ENCODE results near the gene AMDHD2. TPM values are rescaled to one million over a fixed set of nuclear protein-coding genes. Genes with fewer than 3 reads are reported as not detected.

Gene AMDHD2
- total and polyA plus RNA-seq, 2 of the 13 experiments (the other 11 are each of a cell fraction or from before 2014, with no cell fraction given), result 33.5 to 39.1 TPM

DNA sequence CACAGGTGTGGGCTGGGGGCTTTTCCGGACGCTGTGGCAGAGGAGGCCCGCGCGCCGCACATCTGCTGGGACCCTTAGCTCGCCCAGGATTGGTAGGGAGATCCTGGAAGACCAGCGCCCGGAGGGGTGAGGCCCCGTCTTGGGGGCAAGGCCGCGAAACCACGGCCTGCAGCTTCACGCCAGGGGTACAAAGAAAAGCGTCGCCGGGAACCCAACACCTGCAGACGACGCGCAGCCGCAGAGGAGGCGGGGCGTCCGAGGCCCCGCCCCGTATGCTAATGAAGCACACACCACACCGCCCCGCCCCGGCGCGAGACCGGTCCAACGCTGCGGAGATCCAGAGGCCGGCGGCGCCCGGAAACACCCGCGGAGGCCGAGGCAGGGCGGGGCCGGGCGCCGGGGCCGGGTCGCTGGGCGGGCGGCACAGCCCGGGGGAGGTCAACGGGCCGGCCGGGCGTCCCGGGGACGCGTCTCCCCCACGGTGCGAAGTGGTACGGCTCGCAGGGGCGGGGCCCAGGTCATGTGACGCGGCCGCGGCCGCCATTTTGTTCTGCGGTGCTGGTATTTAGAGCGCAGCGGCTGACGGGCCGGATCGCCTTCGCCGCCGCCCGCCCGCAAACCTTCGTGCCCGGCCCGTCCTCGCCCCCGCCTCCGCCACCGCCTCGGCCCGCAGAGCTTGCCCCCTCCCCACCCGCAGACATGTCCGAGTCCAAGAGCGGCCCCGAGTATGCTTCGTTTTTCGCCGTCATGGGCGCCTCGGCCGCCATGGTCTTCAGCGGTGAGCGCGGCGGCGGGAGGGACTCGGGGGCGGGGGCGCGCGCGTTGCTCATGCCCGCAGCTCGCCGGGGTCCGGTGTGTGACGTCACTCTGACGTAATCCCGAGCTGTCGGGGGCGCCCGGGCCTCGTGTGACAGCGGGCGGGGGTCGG, 6.5 kb upstream of the AMDHD2 start, which contains the start of gene ATP6V0C (continued):
- TF ChIP-seq PRDM4 (CRISPR knock-in tag; IDR thresholded peaks at IDR 0.05; ENCODE audit: borderline replicate concordance) (no peak), ZBTB43 (CRISPR knock-in tag; conservative IDR thresholded peaks at IDR 0.05) (peak; percentile 40; the same call in 1 of the 2 replicates), CBX2 (IDR thresholded peaks at IDR 0.05; ENCODE audit: low read depth, low read length) (no peak), CBX2 (CRISPR knock-in tag; IDR thresholded peaks at IDR 0.05; ENCODE audit: low read depth) (no peak), ZNF550 (CRISPR knock-in tag; IDR thresholded peaks at IDR 0.05; ENCODE audit: borderline replicate concordance) (no peak), SMARCC2 (IDR thresholded peaks at IDR 0.05) (no peak), HOXA5 (CRISPR knock-in tag; IDR thresholded peaks at IDR 0.05) (peak; percentile 84), ZSCAN9 (CRISPR knock-in tag; IDR thresholded peaks at IDR 0.05; ENCODE audit: borderline replicate concordance) (no peak), TBX3 (IDR thresholded peaks at IDR 0.05; ENCODE audit: borderline replicate concordance) (no peak), MYC (CRISPR knock-in tag; IDR thresholded peaks at IDR 0.05; ENCODE audit: borderline replicate concordance) (no peak; the same call in 1 of the 2 replicates), ERF (CRISPR knock-in tag; IDR thresholded peaks at IDR 0.05) (no peak; the same call in 1 of the 2 replicates), AKNA (CRISPR knock-in tag; IDR thresholded peaks at IDR 0.05; ENCODE audit: borderline replicate concordance) (no peak), ZNF10 (CRISPR knock-in tag; IDR thresholded peaks at IDR 0.05; ENCODE audit: borderline replicate concordance, low read depth) (no peak), ZNF234 (CRISPR knock-in tag; conservative IDR thresholded peaks at IDR 0.05) (peak; percentile 37; the same call in 1 of the 2 replicates), CAMTA2 (CRISPR knock-in tag; IDR thresholded peaks at IDR 0.05; ENCODE audit: borderline replicate concordance) (no peak), IRX3 (CRISPR knock-in tag; IDR thresholded peaks at IDR 0.05; ENCODE audit: borderline replicate concordance, low read depth) (0 out of 2 replicates have a peak, but pooled peaks have one; percentile 19), MBNL3 (CRISPR knock-in tag; conservative IDR thresholded peaks at IDR 0.05) (no peak), YY1 (IDR thresholded peaks at IDR 0.05; ENCODE audit: insufficient read depth, insufficient replicate concordance, low read depth, low read length) (peak; percentile 98), ARNT2 (CRISPR knock-in tag; IDR thresholded peaks at IDR 0.05; ENCODE audit: low read depth) (peak; percentile 69), MAF1 (CRISPR knock-in tag; IDR thresholded peaks at IDR 0.05; ENCODE audit: borderline replicate concordance) (0 out of 2 replicates have a peak, but pooled peaks have one; percentile 72), NFIC (IDR thresholded peaks at IDR 0.05; ENCODE audit: low read length) (no peak)
